Epithelial cell of esophagus (primary cell): ENCODE results near the gene WNT8A.
A peak's percentile ranks its signal among the peaks of the same experiment; 100 is the strongest.

Experiments
- DNase-seq: peaks from one replicate; pipeline ENCODE4 v3.0.0; 2010; ENCODE audit warnings: low read depth
- H3K4me3 ChIP-seq: 2 replicates; pipeline ENCODE4 v1.5.1; 2011; ENCODE audit warnings: mild to moderate bottlenecking, low read length, control low read depth
- TF ChIP-seq, protein P1 (sequence below): IDR thresholded peaks from 2 replicates; pipeline ENCODE4 v1.5.1; 2011; ENCODE audit warnings: low read depth, mild to moderate bottlenecking, low read length, control low read depth, inconsistent platforms; ENCODE audit not compliant: insufficient read depth; ENCODE audit errors: missing control alignments

WNT8A gene

DNA sequence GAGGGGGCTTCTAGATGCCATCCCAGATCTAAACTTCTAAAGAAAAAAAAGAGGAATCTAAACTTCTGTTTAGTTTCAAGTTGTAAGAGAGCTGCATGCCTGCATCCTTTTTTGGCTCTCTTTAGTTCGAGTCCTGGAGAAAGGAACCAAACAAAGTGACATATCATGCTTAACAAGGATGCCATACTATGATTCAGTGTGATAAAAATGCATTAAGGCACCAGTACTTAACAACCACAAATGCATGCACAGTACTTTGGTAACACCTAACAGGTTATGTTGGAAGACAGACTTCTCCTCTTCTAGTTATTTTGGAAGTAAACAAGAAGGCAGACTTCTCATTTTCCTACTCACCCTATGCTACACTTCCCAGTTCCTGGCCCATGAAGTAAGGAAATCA, 28.1 kb downstream of the WNT8A start:
- TF ChIP-seq, protein P1, sequence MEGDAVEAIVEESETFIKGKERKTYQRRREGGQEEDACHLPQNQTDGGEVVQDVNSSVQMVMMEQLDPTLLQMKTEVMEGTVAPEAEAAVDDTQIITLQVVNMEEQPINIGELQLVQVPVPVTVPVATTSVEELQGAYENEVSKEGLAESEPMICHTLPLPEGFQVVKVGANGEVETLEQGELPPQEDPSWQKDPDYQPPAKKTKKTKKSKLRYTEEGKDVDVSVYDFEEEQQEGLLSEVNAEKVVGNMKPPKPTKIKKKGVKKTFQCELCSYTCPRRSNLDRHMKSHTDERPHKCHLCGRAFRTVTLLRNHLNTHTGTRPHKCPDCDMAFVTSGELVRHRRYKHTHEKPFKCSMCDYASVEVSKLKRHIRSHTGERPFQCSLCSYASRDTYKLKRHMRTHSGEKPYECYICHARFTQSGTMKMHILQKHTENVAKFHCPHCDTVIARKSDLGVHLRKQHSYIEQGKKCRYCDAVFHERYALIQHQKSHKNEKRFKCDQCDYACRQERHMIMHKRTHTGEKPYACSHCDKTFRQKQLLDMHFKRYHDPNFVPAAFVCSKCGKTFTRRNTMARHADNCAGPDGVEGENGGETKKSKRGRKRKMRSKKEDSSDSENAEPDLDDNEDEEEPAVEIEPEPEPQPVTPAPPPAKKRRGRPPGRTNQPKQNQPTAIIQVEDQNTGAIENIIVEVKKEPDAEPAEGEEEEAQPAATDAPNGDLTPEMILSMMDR: no peak
- DNase-seq: peak; percentile 32

DNA sequence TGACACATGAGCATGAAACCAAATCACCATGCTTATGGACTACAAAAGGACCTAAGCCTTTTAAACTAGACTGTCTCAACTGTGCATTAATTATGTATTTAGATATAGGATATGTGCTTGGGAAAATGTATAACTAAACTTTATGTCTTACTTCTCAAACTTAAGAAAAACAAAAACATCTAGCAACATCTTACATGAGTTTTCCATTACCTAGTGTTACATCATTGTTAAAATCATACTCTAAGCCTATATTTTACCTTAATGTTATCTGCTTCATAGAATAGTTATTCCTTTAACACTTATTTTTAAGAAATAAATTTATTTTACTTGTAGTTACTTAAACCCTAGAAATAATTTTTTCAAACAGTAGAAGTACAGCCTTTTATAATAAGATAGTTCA, 31.4 kb downstream of the WNT8A start:
- H3K4me3 ChIP-seq: no peak overlapping the region
- DNase-seq: no peak
- TF ChIP-seq, protein P1: no peak

More for the DNA sequence above, 28.1 kb downstream of the WNT8A start:
- no peak overlapping the region for H3K4me3 ChIP-seq

DNA sequence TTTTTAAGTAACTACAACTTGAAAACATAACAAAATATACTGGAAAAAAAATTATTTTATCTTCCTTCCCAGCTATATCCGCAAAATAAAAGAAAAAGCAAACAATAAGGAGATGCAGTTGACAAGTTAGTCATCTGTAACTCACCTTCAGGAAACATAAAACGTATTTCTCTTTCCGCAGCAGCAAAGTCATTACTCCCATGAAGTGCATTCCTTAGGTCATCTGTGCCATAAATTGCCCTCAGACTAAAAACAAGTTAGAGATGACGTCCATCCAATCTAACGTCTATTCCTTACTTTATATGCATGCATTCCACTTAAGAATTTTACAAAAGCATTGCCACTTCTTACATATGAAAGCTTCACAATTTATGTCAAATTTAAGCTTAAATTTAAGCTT, 44.5 kb downstream of the WNT8A start:
- TF ChIP-seq, protein P1: no peak
- H3K4me3 ChIP-seq: no peak overlapping the region
- no peak for DNase-seq

DNA sequence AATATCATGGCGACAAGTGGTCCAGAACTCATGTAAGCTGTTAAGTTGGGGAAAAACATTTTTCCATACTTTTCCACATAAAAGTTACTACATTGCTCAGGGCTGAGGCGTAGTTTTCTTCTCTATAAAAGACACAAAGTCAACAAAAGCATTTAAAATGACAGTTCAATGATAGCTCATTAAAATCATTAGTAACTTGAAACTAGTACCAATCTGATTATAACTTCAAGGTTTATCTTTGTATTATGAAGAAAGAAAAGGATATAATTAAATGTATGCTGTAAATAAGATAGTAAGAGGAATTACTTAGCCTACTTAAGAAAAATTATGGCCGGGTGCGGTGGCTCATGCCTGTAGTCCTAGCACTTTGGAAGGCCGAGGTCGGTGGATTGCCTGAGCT, 45.5 kb downstream of the WNT8A start:
- no peak for DNase-seq
- no peak overlapping the region for H3K4me3 ChIP-seq
- TF ChIP-seq, protein P1: no peak

DNA sequence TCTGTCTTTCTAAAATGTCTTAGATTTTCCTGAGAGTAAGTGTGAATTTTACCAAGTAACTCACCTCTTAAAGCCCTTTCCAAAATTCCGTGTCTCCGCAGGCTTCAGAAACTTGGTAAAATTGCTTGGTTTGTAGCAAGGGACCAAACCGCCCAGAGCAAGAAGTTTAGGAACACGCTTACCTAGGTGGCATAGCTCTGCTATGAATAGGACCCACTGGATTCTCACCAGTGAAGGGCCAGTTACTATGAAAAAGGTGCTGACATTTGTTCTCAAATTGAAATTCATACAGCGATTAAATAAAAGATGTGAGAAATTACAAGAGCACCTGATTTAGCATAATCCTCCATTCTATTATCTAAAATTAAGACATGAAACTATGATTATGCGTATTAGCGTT, 48.7 kb downstream of the WNT8A start:
- TF ChIP-seq, protein P1: no peak
- no peak overlapping the region for H3K4me3 ChIP-seq
- DNase-seq: no peak

DNA sequence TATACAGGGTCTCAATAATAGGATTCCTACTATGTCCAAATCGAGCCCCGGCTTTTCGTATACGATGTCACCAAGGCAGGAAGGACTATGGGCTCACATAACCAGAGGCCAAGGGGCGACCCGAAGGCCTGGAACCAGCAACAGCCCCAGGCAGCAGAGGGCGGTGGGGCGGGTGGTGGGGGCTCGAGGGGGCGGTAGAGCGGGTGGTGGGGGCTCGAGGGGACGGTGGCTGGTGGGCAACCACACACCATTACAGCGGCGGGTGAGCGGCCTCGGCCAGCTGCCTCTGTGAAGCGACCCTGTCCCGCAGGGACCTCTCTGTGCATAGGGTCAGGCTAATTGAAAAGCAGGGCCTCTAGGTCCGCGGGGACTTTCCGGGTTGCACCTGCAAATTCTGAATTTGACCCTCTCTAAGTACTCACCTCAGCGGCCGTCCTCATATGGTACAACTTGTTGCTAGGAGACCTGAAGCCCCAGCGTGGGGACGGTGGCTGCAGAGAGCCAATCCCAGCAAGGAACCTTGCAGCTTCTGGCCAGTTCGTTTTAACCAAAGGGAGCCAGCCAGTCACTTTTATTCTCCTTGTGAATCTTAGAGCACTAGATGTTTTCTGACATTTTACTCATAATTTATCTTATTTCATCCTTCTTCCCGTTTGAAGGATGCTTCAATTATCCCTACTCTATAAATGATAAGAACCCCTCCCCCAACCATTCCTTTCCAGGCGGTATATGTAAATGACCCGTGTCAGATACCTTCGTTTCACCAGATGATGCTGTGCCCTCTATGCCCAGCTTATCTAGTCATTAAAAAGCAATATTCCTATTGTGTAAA, 55.3 kb downstream of the WNT8A start, which contains the start of gene NME5:
Gene NME5, minus strand, starts transcription at position 480 of the 832 bp plus-strand sequence. CDS start 648 bp downstream, outside the sequence.
- peak within 1 kb of the TSS; percentile 42 for H3K4me3 ChIP-seq
- DNase-seq: peak; percentile 58
- TF ChIP-seq, protein P1: no peak

DNA sequence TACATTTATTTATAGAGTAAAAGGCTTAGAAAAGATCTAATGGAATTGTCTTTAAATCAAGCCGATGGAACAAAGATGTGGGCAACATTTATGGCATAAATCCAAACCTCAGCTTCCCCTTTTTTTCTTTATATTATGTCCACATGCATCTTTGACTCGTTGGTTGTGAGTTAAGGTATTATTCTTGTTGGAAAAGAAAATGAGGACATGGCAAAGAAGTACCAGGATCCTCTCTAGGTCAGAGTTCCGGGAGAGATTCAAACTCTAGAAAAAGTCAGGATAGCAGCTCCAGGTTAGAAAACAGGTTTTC, 55.9 kb downstream of the WNT8A start:
- TF ChIP-seq, protein P1: no peak
- H3K4me3 ChIP-seq: no peak overlapping the region
- DNase-seq: no peak
